ENCODE measurements around the gene CARD11. TPM values are rescaled to one million over a fixed set of nuclear protein-coding genes. Genes with fewer than 3 reads are reported as not detected.

Gene CARD11
- total RNA-seq, 2 experiments from 2014 or later, result 118 to 122 TPM

- peaks cover 88% of the 10 kb centered on the region for H3K36me3 Mint-ChIP-seq (ENCODE audit: low read depth)
- peaks cover 90% of the 10 kb centered on the region for H3K36me3 ChIP-seq (ENCODE audit: insufficient read depth, low read length)
Observed at GRCh38 chr7:2934211-2934731, 109.4 kb downstream of the CARD11 start.

GRCh38 chr7:2932402-2933251 lies 111.0 kb downstream of the CARD11 start:
- Mint-ChIP-seq H3K27me3 (no peaks in the 10 kb centered on the region), H3K36me3 (ENCODE audit: low read depth) (peaks cover 78% of the 10 kb centered on the region), H3K4me1 (ENCODE audit: low read depth) (no peaks in the 10 kb centered on the region), H3K9me3 (no peaks in the 10 kb centered on the region), H3K27ac (peak overlapping the region; percentile 17), H3K4me3 (no peak overlapping the region)
- intact Hi-C loops (cut with DNase I, micrococcal nuclease), result no loop called here
- ATAC-seq (ENCODE audit: poor library complexity) (no peak), DNase-seq (no peak)
- no peaks in the 10 kb centered on the region for H3K4me1 ChIP-seq (ENCODE audit: insufficient read depth, low read length)
- TF ChIP-seq CTCF (IDR thresholded peaks at IDR 0.05), result no peak
- H3K9me3 ChIP-seq (ENCODE audit: control insufficient read depth in 1 of 2, insufficient read depth in 1 of 2, low read length in 2 of 2), result no peaks in the 10 kb centered on the region
- no peak overlapping the region for H3K4me3 ChIP-seq (ENCODE audit: low read length)
- ChIA-PET POLR2A (no interaction called here), CTCF (no interaction called here)
- H3K27ac ChIP-seq (ENCODE audit: low read depth in 1 of 2, low read length in 2 of 2), result no peak overlapping the region
- peaks cover 88% of the 10 kb centered on the region for H3K36me3 ChIP-seq (ENCODE audit: insufficient read depth, low read length)
- H3K27me3 ChIP-seq (ENCODE audit: control insufficient read depth in 1 of 2, insufficient read depth in 2 of 2, low read length in 2 of 2), result no peaks in the 10 kb centered on the region

More at GRCh38 chr7:2934211-2934731, 109.4 kb downstream of the CARD11 start:
- Mint-ChIP-seq H3K27me3 (no peaks in the 10 kb centered on the region), H3K27ac (peak overlapping the region; percentile 33), H3K4me1 (ENCODE audit: low read depth) (no peaks in the 10 kb centered on the region), H3K9me3 (no peaks in the 10 kb centered on the region), H3K4me3 (no peak overlapping the region)
- no peaks in the 10 kb centered on the region for H3K27me3 ChIP-seq (ENCODE audit: control insufficient read depth in 1 of 2, insufficient read depth in 2 of 2, low read length in 2 of 2)
- no peak for TF ChIP-seq CTCF (IDR thresholded peaks at IDR 0.05)
- ChIA-PET CTCF (no interaction called here), POLR2A (no interaction called here)
- intact Hi-C loops (cut with DNase I, micrococcal nuclease), result no loop called here
- no peak overlapping the region for H3K4me3 ChIP-seq (ENCODE audit: low read length)
- peak in 1 of 14 experiments; percentile 30 for DNase-seq
- no peaks in the 10 kb centered on the region for H3K9me3 ChIP-seq (ENCODE audit: control insufficient read depth in 1 of 2, insufficient read depth in 1 of 2, low read length in 2 of 2)
- ATAC-seq (ENCODE audit: poor library complexity), result no peak
- no peak overlapping the region for H3K27ac ChIP-seq (ENCODE audit: low read depth in 1 of 2, low read length in 2 of 2)
- H3K4me1 ChIP-seq (ENCODE audit: insufficient read depth, low read length), result no peaks in the 10 kb centered on the region

GRCh38 chr7:2931034-2931415 lies 112.6 kb downstream of the CARD11 start:
- no peak for TF ChIP-seq CTCF (IDR thresholded peaks at IDR 0.05)
- no peak overlapping the region for H3K4me3 ChIP-seq (ENCODE audit: low read length)
- H3K27ac ChIP-seq (ENCODE audit: low read depth in 1 of 2, low read length in 2 of 2), result no peak overlapping the region
- Mint-ChIP-seq H3K27me3 (no peaks in the 10 kb centered on the region), H3K27ac (peak overlapping the region; percentile 39), H3K9me3 (no peaks in the 10 kb centered on the region), H3K4me3 (no peak overlapping the region), H3K4me1 (ENCODE audit: low read depth) (no peaks in the 10 kb centered on the region), H3K36me3 (ENCODE audit: low read depth) (peaks cover 78% of the 10 kb centered on the region)
- H3K4me1 ChIP-seq (ENCODE audit: insufficient read depth, low read length), result no peaks in the 10 kb centered on the region
- H3K36me3 ChIP-seq (ENCODE audit: insufficient read depth, low read length), result peaks cover 89% of the 10 kb centered on the region
- no peaks in the 10 kb centered on the region for H3K9me3 ChIP-seq (ENCODE audit: control insufficient read depth in 1 of 2, insufficient read depth in 1 of 2, low read length in 2 of 2)
- ChIA-PET POLR2A (no interaction called here), CTCF (no interaction called here)
- intact Hi-C loops (cut with DNase I, micrococcal nuclease), result no loop called here
- no peak for DNase-seq
- ATAC-seq (ENCODE audit: poor library complexity), result no peak
- no peaks in the 10 kb centered on the region for H3K27me3 ChIP-seq (ENCODE audit: control insufficient read depth in 1 of 2, insufficient read depth in 2 of 2, low read length in 2 of 2)

Data from CD4-positive, alpha-beta T cell (primary cell).